A172 (cell line): ENCODE measurements around the gene SBNO2. TPM values are rescaled to one million over a fixed set of nuclear protein-coding genes. Genes with fewer than 3 reads are reported as not detected.

Experiments
- DNase-seq: peaks from one replicate; pipeline ENCODE4 v3.0.0-alpha.2; 2015; ENCODE audit warnings: low spot score
- total RNA-seq: library from RNA; depleted of rRNA; stranded (reverse); fragments of >200 nt; shearing (Covaris generic); gene quantifications from 2 replicates; pipeline ENCODE4 v1.2.3, GENCODE V29; 2014

The SBNO2 gene
- total RNA-seq, 1 experiment from 2014 or later = 51.1 TPM

DNA sequence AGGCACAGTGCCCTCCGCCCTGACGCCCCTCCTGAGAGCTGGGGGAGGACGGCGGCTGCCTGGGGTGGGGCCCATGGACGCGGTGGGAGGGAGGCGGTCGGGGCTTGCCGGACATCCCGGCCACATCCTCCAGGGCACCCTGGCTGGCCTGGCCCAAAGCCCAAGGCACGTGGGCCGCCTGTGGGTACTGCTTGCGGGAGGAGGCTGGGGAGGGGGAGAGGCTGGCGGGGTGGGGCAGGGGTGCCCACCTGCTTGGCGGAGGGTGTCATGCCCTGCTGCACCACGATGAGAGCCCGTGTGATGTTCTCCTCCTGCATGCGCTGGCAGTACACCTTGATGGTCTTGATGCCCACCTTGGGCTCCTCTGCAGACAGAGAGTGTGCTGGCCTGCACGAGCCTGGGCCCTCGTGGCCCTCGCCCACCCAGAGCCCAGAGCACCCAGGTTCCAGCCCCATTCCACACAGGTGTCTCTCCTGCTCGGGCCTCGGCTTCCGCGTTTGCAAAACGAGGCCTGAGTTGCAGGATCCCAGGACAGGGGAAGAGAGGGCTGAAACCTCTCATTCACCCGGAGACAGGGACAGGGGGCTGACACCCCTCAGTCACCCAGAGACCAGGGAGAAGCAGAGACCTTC is 82.4 kb downstream of the SBNO2 start:
- no peak for DNase-seq

DNA sequence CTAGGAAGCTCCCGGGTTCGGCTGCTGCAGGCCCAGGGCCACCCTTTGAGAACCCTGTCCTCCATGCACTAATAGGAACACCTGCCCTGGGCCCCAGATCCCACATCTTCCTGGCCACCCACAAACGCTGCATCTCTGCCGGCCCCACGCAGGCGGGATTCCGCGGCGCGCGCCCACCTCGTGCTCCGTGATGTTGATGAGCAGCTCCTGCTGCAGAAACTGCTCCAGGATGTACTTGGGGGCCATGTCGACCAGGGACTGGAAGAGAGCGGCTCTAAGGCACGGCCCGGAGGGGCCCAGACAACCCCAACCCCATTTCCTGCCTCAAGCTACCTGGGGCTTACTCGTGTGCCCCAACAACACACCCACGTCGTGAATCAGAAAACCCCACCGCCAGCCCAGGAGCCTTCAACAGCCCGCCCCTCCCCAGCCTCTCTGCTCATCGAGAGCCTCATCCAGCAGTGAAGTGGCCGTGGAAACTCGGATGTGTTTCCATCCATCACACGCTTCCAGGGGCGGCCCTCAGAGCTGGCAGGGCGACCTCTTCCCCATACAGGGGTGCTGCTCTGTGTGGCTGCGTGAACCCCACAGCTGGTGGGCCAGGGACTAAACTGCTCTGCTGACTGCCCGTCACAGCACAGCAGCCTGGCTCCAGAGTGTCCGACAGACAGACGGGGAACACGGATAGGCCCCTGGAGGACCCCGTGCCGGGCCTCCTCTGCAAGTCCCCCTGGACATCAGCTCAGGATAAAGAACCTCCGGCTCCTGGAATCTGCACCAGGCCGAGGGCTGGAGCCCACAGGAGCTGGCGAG is 83.1 kb downstream of the SBNO2 start:
- DNase-seq = no peak

DNA sequence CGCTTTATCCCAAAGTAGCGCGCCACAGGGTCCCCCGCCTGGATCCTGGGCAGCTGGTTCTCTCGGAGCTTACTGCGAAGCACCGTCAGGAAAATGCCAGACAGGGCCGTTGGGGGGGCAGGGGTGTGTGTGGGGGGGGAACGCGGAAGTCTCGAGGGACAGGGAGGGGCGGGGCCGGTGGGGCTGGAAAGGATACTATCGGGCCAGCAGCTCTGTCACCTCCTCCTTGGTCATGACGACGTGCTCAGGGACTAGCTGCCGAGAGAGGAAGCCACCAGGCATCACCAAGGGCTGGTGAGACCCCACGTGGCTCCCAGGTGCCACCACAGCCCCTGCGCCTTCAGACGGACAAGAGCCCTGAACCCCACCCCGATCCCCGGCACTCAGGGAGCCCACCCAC is 84.2 kb downstream of the SBNO2 start:
- no peak for DNase-seq

DNA sequence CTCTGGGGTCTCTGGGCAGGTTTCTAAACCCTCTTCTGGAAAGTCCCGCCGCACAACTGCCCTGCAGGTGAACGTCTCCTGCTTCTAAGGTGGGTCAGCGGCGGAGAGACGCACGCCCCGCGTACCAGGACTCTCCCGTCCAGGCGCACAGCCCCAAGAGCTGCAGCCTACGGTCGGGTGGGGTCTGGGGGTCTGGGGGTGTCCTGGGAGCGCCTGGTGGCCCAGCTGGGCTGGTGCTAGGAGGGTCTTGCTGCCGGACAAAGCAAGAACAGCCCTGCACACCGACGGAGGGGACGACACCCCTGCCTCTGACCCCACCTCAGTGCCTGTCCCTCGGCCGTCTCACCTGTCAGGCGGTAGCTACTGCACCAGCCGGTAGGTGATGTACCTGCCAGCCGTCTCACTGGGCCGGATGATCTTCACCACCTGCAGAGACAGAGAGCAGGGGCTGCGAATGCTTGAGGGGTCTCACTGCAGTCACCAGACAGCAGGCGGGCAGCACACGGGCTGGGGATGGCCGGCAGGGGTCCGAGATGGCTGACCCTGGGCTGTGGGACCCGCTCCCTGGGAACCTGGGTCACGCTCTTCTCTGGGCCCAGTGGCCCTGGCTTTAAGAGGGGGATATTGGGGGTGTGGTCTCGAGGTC is 84.8 kb downstream of the SBNO2 start:
- DNase-seq = no peak

DNA sequence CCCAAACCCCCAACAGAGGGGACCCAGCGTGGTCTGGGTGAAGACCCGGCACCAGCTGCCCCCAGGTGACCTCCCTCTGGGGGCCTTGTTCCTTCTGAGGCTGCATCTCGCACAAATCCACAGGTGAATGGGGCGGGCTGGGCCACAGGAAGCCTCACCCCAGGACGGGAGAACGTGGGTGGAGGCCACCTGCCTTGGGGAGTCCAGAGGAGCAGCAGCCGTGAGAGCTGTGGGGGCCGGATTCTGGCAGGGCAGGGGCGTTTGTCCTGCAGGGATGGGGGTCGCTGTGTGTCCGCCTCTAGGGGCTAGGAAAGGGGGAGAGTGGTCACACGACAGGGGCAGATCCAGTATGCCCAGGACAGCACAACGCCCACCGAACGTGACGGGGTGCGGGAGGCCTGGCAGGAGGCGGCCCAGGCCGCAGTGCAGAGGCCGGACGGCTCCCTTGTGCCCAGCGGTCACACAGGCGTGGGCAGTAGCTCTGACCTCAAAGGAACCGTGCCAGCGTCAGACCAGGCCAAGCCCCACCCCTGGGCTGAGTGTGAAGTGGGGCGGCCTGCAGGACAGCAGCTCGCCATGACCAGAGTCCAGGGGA is 85.6 kb downstream of the SBNO2 start:
- DNase-seq = no peak

DNA sequence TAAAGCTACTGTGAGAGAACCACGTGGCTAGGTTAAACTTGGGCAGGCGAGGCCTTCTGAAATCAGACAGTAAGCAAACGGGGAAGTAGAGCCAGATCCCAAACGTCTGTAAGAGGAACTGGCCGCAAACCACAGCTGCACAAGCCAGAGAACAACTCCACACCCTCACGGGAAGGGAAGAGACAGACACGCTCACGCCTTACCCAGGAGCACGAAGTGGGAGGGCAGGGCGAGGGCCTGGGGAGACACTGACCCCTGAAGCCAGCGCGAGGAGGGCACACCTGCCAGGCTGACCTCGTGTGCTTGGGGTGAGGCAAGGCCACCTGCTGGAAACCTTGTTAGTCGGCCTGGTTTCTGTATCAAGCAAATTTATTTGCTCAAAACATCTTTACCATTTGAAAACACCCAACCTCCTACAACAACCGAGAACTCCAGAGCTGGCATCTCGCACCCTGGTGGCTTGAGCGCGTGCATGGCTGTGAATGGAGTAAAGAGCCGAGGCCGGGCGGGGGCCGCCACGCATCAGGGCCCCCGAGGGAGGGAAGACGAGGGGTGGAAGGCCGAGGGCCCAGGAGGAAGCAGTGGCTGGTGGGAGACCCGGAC is 86.2 kb downstream of the SBNO2 start:
- no peak for DNase-seq

DNA sequence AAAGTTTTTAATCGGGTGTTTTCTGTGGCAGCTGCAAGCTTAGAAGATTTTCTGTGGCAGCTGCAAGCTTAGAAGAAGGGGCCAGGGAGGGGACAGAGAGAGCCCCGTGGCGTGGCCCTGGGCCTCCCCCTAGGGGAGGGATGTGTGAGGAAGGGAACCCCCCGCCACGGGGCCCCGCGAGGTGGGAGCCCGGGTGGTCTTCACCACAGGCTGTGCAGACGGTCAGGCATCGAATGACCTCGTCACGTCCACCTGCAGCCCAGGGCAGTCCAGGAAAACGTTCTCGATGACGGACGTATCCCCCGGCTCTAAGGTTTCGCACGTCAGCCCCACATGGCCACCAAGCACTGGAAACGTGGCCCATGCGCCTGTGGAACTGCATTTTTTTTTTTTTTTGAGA is 87.5 kb downstream of the SBNO2 start:
- DNase-seq = no peak

DNA sequence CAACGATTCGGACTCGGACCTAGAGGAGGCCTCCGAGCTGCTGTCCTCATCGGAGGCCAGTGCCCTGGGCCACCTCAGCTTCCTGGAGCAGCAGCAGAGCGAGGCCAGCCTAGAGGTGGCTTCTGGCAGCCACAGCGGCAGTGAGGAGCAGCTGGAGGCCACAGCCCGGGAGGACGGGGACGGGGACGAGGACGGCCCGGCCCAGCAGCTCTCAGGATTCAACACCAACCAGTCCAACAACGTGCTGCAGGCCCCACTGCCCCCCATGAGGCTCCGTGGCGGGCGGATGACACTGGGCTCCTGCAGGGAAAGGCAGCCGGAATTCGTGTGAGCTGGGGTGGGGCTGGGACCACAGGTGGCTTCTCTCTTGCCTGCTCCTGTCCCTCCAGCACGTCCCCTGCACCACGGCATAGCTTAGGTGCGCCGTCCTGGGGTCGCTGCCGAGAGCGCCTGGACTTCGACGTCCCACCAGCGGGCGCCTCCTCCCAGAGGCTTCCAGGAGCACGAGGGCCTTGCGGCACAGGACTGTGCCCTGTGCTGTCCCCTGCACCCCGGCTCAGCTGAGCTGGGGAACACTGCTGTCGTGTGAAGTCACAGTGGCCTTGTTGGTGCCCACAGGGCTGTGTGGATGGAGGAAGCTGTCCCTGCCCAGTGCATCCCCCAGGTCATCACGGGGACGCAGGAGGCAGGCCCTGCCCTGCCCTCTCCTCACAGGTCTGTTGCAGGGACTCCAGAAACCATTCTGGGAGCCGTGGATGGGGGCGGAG is 88.2 kb downstream of the SBNO2 start:
- no peak for DNase-seq

DNA sequence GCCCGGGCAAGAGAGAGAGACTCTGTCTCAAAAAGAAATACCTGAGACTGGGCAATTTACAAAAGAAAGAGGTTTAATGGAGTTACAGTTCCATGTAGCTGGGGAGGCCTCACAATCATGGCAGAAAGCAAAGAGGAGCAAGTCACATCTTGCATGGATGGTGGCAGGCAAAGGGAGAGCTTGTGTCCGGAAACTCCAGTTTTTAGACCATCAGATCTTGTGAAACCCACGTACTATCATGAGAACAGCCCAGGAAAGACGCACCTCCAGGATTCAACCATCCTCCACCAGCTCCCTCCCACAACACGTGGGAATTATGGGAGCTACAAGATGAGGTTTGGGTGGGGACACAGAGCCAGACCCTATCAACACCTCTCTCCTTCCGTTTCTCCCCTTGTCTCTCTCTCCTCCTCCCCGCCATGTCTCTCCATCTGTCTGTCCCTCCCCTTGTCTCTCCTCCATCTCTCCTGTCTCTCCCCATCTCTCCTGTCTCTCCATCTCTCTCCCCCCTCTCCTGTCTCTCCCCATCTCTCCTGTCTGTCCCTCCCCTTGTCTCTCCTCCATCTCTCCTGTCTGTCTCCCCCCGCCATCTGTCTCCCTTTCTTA is 88.9 kb downstream of the SBNO2 start:
- no peak for DNase-seq

DNA sequence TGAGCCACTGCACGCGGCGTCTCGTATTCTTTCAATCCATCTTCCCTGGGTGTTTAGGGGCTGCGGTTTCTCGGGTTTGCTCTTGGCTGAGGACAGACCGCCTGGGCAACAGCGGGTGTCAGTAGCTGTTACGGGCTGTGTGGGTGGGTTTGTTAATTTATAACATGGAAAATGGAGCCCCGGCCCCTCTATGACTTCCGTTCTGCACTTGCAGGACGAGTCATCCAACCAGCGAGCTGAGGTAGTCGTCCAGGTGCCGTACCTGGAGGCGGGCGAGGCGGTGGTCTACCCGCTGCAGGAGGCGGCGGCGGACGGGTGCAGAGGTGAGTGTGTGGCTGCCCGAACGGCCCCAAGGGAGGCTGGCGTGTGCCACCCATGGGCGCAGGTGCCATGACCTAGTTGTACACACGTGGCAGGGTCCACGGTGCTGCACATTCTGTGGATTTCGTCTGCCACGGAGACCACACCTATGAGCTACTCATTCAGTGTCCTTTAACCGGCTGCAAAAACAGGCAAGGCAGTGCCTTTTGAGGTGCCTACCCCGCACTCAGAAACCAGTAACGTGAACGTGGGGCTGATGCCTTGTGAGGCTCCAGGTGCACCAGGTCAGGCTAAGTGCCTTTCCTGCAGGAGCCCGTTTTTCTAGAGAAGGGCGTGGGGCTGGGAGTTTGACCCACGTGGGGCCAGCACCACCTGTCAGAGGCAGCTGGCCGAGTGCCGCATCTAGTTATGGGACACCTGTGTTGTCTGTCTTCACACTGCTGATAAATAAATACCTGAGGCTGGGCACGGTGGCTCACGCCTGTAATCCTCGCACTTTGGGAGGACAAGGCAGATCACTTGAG is 89.8 kb downstream of the SBNO2 start:
- no peak for DNase-seq

DNA sequence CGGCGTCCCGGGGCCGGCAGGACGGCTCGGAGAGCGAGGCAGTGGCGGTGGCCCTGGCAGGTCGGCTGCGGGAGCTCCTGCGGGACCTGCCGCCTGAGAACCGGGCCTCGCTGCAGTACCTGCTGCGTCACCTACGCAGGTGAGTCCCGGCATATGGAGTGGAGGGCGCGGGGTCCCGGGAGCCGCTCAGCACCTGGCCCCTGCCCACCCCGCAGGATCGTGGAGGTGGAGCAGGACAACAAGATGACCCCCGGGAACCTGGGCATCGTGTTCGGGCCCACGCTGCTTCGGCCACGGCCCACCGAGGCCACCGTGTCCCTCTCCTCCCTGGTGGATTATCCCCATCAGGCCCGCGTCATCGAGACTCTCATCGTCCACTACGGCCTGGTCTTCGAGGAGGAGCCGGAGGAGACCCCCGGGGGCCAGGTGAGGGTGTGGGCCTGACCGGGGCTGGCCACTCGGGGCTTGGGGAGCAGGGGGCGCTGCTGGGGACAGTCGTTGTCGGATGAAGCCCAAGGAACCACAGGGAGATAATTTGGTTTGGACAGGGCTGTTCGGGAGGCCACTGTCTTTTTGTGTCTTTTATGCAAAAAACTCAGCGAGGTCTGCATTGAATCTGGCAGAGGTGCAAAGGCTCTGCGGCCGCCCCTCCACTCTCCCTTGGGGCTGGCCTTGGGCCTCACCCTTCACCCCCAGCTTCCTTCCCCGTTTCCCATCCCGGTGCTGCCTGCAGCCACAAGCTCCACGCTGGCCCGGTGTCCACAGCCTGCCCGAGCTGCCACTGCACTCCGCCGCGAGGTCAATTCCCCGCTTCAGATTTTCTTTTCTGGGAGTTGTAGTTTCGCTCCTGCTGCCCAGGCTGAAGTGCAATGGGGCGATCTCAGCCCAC is 90.9 kb downstream of the SBNO2 start:
- no peak for DNase-seq

DNA sequence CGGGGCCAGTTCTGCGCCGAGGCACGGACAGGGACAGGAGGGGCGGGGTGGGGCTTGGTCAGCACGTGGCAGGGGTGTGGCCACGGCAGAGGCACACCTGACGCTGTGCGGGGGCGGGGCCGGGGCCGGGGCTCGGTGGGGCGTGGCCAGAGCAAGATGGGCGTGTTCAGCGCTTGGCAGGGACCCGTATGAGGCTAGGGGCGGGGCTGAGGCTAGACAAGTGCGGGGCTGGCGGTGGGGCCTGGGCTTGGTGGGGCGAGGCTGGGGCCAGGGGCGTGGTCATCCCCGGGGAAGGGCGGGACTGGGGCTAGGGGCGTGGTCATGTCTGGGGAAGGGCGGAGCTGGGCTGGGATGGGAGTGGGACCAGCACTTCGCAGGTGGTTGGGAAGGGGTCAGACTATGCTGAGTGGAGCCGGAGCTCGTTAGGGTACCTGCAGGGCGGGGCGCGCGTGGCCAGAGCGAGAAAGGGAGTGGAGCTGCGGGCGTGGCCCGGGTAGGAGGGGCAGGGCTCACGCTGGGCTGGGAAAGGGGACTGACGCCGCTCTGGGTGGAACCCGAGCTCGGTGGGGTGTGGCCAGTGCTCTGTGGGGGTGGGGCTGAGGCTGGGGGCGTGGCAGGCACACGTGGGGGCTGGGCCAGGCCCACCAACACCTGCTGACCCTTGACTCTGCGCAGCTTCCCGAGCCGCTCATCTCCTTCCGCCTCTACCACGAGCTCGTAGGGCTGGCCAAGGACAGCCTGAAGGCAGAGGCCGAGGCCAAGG is 91.7 kb downstream of the SBNO2 start:
- no peak for DNase-seq

DNA sequence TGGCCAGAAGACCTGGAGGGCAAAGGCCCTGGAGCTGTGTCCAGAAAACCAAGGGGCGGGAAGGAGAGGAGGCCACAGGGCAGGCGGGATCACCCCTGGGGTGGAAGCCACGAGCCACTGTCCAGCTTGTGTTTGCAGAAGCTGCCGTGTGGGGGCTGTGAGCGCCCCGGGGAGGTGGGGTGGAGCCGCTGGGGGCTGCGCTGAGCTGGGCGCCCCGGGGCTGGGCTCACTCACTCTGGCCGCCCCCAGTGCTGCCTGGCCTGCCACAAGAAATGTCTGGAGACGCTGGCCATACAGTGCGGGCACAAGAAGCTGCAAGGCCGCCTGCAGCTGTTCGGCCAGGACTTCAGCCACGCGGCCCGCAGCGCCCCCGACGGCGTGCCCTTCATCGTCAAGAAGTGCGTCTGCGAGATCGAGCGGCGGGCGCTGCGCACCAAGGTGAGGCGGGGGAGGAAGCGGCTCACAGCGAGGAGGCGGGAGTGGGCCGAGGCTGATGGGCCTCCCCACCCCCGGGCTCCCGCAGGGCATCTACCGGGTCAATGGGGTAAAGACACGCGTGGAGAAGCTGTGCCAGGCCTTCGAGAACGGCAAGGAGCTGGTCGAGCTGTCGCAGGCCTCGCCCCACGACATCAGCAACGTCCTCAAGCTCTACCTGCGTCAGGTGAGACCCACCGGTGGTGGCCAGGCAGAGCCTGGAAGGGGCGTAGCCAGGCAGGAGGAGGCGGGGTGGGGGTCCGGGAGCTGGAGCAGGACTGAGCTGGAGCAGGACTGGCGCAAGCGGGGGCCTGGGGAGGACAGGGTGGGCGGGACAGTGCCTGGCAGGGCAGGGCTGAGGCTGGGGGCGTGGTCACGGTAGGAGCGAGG is 92.5 kb downstream of the SBNO2 start:
- no peak for DNase-seq

DNA sequence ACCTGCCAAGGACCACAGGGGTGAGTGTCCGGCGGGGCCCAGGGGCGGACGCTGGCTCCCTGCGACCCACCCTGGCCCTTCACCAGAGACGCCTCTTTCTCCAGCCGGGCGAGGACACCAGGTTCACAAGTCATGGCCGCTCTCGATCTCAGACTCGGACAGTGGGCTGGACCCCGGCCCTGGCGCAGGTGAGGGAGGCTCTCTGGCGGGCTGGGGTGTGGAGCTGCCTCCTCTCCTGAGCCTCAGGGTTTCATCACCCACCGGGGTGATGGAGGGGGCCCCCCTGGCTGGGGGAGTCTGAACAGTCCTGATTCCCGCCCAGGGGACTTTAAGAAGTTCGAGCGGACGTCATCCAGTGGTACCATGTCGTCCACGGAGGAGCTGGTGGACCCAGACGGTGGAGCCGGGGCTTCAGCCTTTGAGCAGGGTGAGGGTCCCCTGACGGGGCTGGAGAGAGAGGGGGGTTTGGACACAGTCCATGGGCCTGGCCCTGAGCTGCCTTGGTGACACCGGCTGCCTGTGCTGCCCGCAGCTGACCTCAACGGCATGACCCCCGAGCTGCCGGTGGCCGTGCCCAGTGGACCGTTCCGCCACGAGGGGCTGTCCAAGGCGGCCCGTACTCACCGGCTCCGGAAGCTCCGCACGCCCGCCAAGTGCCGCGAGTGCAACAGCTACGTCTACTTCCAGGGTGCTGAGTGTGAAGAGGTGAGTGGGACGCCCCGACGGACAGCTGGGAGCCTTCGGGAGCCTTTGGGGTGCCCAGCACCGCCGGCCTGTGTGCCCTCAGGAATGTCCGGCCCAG is 93.5 kb downstream of the SBNO2 start:
- DNase-seq = no peak

DNA sequence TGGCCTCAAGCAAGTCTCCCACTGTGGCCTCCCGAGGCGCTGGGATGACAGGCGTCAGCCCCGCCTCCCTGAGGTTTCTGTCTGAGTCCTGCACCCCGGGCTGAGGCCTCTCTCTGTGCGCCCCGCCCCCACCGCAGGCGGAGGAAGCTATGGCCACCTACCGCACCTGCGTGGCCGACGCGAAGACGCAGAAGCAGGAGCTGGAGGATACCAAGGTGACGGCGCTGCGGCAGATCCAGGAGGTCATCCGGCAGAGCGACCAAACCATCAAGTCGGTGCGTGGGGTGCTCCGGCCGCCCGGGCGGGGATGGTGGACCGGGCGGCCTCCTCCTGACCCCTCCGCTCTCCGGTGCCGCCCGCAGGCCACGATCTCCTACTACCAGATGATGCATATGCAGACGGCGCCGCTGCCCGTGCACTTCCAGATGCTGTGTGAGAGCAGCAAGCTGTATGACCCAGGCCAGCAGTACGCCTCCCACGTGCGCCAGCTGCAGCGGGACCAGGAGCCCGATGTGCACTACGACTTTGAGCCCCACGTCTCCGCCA is 94.4 kb downstream of the SBNO2 start:
- DNase-seq = no peak

DNA sequence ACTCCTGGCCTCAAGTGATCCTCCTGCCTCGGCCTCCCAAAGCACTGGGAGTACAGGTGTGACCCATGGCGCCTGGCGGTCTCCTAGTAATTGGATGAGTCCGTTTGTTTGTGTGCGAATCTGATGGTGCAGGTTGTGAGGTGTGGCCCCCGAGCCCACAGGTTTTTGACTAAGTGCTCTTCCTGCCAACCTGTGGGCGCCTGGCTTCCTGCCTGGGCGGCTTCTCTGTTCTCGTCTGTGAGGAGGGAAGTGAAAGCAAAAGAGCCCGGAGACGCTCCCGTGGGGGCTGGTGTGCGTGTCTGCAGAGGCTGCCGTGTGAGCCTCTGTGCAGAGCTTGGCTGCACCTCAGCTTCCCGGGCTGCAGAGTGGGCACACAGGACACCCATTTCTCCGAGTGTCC is 97.1 kb downstream of the SBNO2 start:
- DNase-seq = peak; percentile 42
